D721Med (cell line): ENCODE measurements around the gene FAM227A.
"Not testable (repeated sequence)": the region's sequence is repeated elsewhere in the genome, so short reads cannot be mapped to it uniquely, and the experiment has no call there.

Experiments
- DNase-seq: peaks from one replicate; pipeline ENCODE4 v3.0.0; 2011; ENCODE audit warnings: low spot score; ENCODE audit not compliant: insufficient read length
- FAIRE-seq: peaks from 2 replicates; lab custom pipeline; 2011; peaks lifted over from hg19 to GRCh38; lab: Jason Lieb, UNC
- CTCF ChIP-seq: IDR thresholded peaks from 2 replicates; pipeline ENCODE4 v1.5.1; 2012; ENCODE audit warnings: mild to moderate bottlenecking, control low read depth; ENCODE audit not compliant: insufficient read depth; ENCODE audit errors: missing control alignments

The FAM227A gene

GRCh38 chr22:38610234-38610633 lies 46.0 kb downstream of the FAM227A start:
- FAIRE-seq (no peak), DNase-seq (no peak)
- no peak for TF ChIP-seq CTCF

GRCh38 chr22:38608992-38609750 lies 47.0 kb downstream of the FAM227A start:
- TF ChIP-seq CTCF, result no peak
- FAIRE-seq (no peak), DNase-seq (no peak)

- no peak for TF ChIP-seq CTCF
- no peak for DNase-seq
- no peak for FAIRE-seq
These were observed 48.5 kb downstream of the FAM227A start for GRCh38 chr22:38607680-38608079.

GRCh38 chr22:38602166-38602565 lies 54.0 kb downstream of the FAM227A start:
- FAIRE-seq (no peak), DNase-seq (no peak)
- TF ChIP-seq CTCF, result no peak

- TF ChIP-seq CTCF, result no peak
- DNase-seq (no peak), FAIRE-seq (no peak)
These were observed 54.9 kb downstream of the FAM227A start for GRCh38 chr22:38601221-38601764.

GRCh38 chr22:38599466-38599865 lies 56.7 kb downstream of the FAM227A start:
- FAIRE-seq (no peak), DNase-seq (no peak)
- no peak for TF ChIP-seq CTCF

GRCh38 chr22:38582923-38583322 lies 73.3 kb downstream of the FAM227A start:
- FAIRE-seq, DNase-seq: not testable (repeated sequence)
